GM18507 (cell line): ENCODE results near the gene TM4SF18.
"Not testable (repeated sequence)": the region's sequence is repeated elsewhere in the genome, so short reads cannot be mapped to it uniquely, and the experiment has no call there.

Experiments used
- DNase-seq: peaks from one replicate; pipeline ENCODE4 v3.0.0; 2011; ENCODE audit warnings: low read depth; ENCODE audit not compliant: insufficient read length; ENCODE audit errors: extremely low spot score
- FAIRE-seq: peaks from 2 replicates; lab custom pipeline; 2011; peaks lifted over from hg19 to GRCh38; lab: Jason Lieb, UNC

The TM4SF18 gene

GRCh38 chr3:149333176-149333859, at the start of gene TM4SF18:
Gene TM4SF18, minus strand, starts transcription at chr3:149333636. Its CDS starts 254 bp downstream, at chr3:149333382.
- no peak for FAIRE-seq
- no peak for DNase-seq

GRCh38 chr3:149382518-149382917, 49.1 kb upstream of the TM4SF18 start:
- DNase-seq, result no peak
- no peak for FAIRE-seq

GRCh38 chr3:149382101-149382467, 48.6 kb upstream of the TM4SF18 start:
- DNase-seq (no peak), FAIRE-seq (no peak)

GRCh38 chr3:149381173-149382100, 48.0 kb upstream of the TM4SF18 start:
- DNase-seq, result no peak
- FAIRE-seq, result no peak

- not testable (repeated sequence) for DNase-seq, FAIRE-seq
These were observed 46.8 kb upstream of the TM4SF18 start for GRCh38 chr3:149380220-149380619.

- DNase-seq (no peak), FAIRE-seq (no peak)
These were observed 45.3 kb upstream of the TM4SF18 start for GRCh38 chr3:149378478-149379309.

- DNase-seq, result no peak
- FAIRE-seq, result no peak
These were observed 44.2 kb upstream of the TM4SF18 start, which contains the start of gene TM4SF1 for GRCh38 chr3:149377408-149378364. Gene TM4SF1, minus strand, starts transcription at chr3:149377649. Its CDS starts 102 bp downstream, at chr3:149377547.

GRCh38 chr3:149376718-149377407, 43.4 kb upstream of the TM4SF18 start:
- no peak for FAIRE-seq
- DNase-seq, result no peak

- FAIRE-seq (no peak), DNase-seq (no peak)
These were observed 42.2 kb upstream of the TM4SF18 start for GRCh38 chr3:149375501-149376196.

- no peak for FAIRE-seq
These were observed 41.5 kb upstream of the TM4SF18 start for GRCh38 chr3:149374793-149375500.

GRCh38 chr3:149374391-149374790, 41.0 kb upstream of the TM4SF18 start:
- FAIRE-seq, result no peak

More at GRCh38 chr3:149374793-149375500, 41.5 kb upstream of the TM4SF18 start:
- no peak for DNase-seq

GRCh38 chr3:149373235-149374125, 40.0 kb upstream of the TM4SF18 start:
- no peak for FAIRE-seq

More at GRCh38 chr3:149374391-149374790, 41.0 kb upstream of the TM4SF18 start:
- DNase-seq, result no peak

GRCh38 chr3:149371723-149372114, 38.3 kb upstream of the TM4SF18 start:
- FAIRE-seq (no peak), DNase-seq (no peak)

More at GRCh38 chr3:149373235-149374125, 40.0 kb upstream of the TM4SF18 start:
- DNase-seq, result no peak

- FAIRE-seq, result no peak
- no peak for DNase-seq
These were observed 37.7 kb upstream of the TM4SF18 start for GRCh38 chr3:149371001-149371722.
